GM21528 (cell line): Measurements from ENCODE around the gene TTC39C.
"Not testable (repeated sequence)": the region's sequence is repeated elsewhere in the genome, so short reads cannot be mapped to it uniquely, and the experiment has no call there.

ENCODE experiments used
- ATAC-seq: cut with Tn5 transposase; IDR thresholded peaks from one replicate; pipeline ENCODE4 v1.9.1; 2021; ENCODE audit warnings: mild to moderate bottlenecking, moderate library complexity; ENCODE audit not compliant: unreplicated experiment, low FRiP score

The TTC39C gene

GRCh38 chr18:24051031-24051947 lies 36.7 kb downstream of the TTC39C start:
- ATAC-seq = no peak

GRCh38 chr18:24052053-24052452 lies 37.5 kb downstream of the TTC39C start:
- no peak for ATAC-seq

GRCh38 chr18:24053211-24053610 lies 38.7 kb downstream of the TTC39C start:
- no peak for ATAC-seq

- no peak for ATAC-seq
These were observed 39.6 kb downstream of the TTC39C start for GRCh38 chr18:24054130-24054529.

GRCh38 chr18:24055009-24055804 lies 40.7 kb downstream of the TTC39C start:
- no peak for ATAC-seq

GRCh38 chr18:24055878-24056277 lies 41.3 kb downstream of the TTC39C start:
- ATAC-seq = no peak

- ATAC-seq = no peak
These were observed 42.0 kb downstream of the TTC39C start for GRCh38 chr18:24056506-24056905.

- ATAC-seq = no peak
These were observed 43.2 kb downstream of the TTC39C start for GRCh38 chr18:24057804-24058203.

GRCh38 chr18:24059385-24059784 lies 44.8 kb downstream of the TTC39C start:
- ATAC-seq = not testable (repeated sequence)

- ATAC-seq = no peak
These were observed 46.1 kb downstream of the TTC39C start for GRCh38 chr18:24060644-24061043.

- ATAC-seq = no peak
These were observed 48.7 kb downstream of the TTC39C start for GRCh38 chr18:24063121-24063731.

GRCh38 chr18:24064391-24065100 lies 50.0 kb downstream of the TTC39C start:
- ATAC-seq = no peak

- no peak for ATAC-seq
These were observed 51.4 kb downstream of the TTC39C start for GRCh38 chr18:24065906-24066305.

- no peak for ATAC-seq
These were observed 54.6 kb downstream of the TTC39C start for GRCh38 chr18:24068945-24069693.

GRCh38 chr18:24071029-24071428 lies 56.5 kb downstream of the TTC39C start:
- no peak for ATAC-seq

- ATAC-seq = no peak
These were observed 57.2 kb downstream of the TTC39C start for GRCh38 chr18:24071779-24072178.

GRCh38 chr18:24072743-24073142 lies 58.2 kb downstream of the TTC39C start:
- ATAC-seq = no peak

GRCh38 chr18:24073791-24074190 lies 59.2 kb downstream of the TTC39C start:
- ATAC-seq = no peak

- ATAC-seq = not testable (repeated sequence)
These were observed 60.2 kb downstream of the TTC39C start for GRCh38 chr18:24074757-24075156.
